ENCODE results near the gene SF3B3. TPM values are rescaled to one million over a fixed set of nuclear protein-coding genes. Genes with fewer than 3 reads are reported as not detected.

The SF3B3 gene
- polyA plus RNA-seq, 1 donor (not counting 4 experiments of a cell fraction or from before 2014, with no cell fraction given): 142 TPM

DNA sequence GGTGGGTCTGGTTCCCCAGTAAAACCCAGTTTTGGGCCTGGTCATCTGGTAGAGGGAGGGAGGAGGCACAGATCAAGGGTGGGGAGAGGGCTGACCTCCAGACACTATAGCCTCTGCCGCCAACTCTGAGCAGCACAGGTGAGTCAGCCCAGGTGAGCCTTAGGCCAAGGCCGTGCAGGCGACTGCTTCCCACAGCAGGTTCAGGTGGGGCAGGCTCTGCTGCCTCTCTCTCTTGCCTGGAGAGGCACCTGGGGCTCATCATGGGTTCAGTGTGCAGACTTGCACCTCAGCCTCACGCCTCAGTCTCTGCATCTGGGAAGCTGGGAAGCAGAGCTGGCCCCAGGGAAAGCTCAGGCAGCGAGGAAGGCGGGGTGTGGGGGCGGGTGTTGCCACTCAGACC, 84.9 kb downstream of the SF3B3 start:
- DNase-seq (ENCODE audit: low read depth, low spot score) (no peak), FAIRE-seq (no peak)
- TF ChIP-seq, protein P1, sequence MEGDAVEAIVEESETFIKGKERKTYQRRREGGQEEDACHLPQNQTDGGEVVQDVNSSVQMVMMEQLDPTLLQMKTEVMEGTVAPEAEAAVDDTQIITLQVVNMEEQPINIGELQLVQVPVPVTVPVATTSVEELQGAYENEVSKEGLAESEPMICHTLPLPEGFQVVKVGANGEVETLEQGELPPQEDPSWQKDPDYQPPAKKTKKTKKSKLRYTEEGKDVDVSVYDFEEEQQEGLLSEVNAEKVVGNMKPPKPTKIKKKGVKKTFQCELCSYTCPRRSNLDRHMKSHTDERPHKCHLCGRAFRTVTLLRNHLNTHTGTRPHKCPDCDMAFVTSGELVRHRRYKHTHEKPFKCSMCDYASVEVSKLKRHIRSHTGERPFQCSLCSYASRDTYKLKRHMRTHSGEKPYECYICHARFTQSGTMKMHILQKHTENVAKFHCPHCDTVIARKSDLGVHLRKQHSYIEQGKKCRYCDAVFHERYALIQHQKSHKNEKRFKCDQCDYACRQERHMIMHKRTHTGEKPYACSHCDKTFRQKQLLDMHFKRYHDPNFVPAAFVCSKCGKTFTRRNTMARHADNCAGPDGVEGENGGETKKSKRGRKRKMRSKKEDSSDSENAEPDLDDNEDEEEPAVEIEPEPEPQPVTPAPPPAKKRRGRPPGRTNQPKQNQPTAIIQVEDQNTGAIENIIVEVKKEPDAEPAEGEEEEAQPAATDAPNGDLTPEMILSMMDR (optimal IDR thresholded peaks at IDR 0.05 in 1 of 3, IDR thresholded peaks at IDR 0.05 in 1 of 3, conservative IDR thresholded peaks at IDR 0.05 in 1 of 3; ENCODE audit: extremely low read depth in 1 of 3, insufficient read depth in 2 of 3, low read length in 3 of 3): no peak
- no peak for TF ChIP-seq EZH2 (IDR thresholded peaks at IDR 0.05; ENCODE audit: low read length)
- no peak overlapping the region for H3K4me3 ChIP-seq (ENCODE audit: control insufficient read depth in 2 of 3, extremely low read depth in 1 of 3, insufficient read depth in 2 of 3, low read depth in 1 of 3, low read length in 3 of 3)
- H3K79me2 ChIP-seq (ENCODE audit: control insufficient read depth, insufficient read depth, low read length): no peaks in the 10 kb centered on the region
- no peaks in the 10 kb centered on the region for H3K9me3 ChIP-seq (ENCODE audit: control insufficient read depth, low read depth, low read length)
- H3K27me3 ChIP-seq (ENCODE audit: control insufficient read depth, extremely low read depth, insufficient read depth, low read length): no peaks in the 10 kb centered on the region
- H3K27ac ChIP-seq (ENCODE audit: control insufficient read depth, insufficient read depth, low read length): no peak overlapping the region
- H3K36me3 ChIP-seq (ENCODE audit: control insufficient read depth in 2 of 2, extremely low read depth in 1 of 2, insufficient read depth in 2 of 2, low read length in 2 of 2): no peaks in the 10 kb centered on the region
- no peaks in the 10 kb centered on the region for H3K4me1 ChIP-seq (ENCODE audit: control insufficient read depth, extremely low read depth, insufficient read depth, low read length)
- no peaks in the 10 kb centered on the region for H4K20me1 ChIP-seq (ENCODE audit: control insufficient read depth, extremely low read depth, insufficient read depth, low read length)
- dilution Hi-C loops (cut with MboI; ENCODE audit: extremely low pct_ligation_motif_present, low sequenced_read_pairs): no loop called here
- H3K4me2 ChIP-seq (ENCODE audit: control insufficient read depth, extremely low read depth, insufficient read depth, low read depth, low read length): no peak overlapping the region
- H3K9ac ChIP-seq (ENCODE audit: control insufficient read depth, extremely low read depth, insufficient read depth, low read length): no peak overlapping the region
- no peaks in the 10 kb centered on the region for H3K9me1 ChIP-seq (ENCODE audit: control insufficient read depth, extremely low read depth, insufficient read depth, low read length)
- no peak overlapping the region for H2AFZ ChIP-seq (ENCODE audit: control insufficient read depth, low read length)

DNA sequence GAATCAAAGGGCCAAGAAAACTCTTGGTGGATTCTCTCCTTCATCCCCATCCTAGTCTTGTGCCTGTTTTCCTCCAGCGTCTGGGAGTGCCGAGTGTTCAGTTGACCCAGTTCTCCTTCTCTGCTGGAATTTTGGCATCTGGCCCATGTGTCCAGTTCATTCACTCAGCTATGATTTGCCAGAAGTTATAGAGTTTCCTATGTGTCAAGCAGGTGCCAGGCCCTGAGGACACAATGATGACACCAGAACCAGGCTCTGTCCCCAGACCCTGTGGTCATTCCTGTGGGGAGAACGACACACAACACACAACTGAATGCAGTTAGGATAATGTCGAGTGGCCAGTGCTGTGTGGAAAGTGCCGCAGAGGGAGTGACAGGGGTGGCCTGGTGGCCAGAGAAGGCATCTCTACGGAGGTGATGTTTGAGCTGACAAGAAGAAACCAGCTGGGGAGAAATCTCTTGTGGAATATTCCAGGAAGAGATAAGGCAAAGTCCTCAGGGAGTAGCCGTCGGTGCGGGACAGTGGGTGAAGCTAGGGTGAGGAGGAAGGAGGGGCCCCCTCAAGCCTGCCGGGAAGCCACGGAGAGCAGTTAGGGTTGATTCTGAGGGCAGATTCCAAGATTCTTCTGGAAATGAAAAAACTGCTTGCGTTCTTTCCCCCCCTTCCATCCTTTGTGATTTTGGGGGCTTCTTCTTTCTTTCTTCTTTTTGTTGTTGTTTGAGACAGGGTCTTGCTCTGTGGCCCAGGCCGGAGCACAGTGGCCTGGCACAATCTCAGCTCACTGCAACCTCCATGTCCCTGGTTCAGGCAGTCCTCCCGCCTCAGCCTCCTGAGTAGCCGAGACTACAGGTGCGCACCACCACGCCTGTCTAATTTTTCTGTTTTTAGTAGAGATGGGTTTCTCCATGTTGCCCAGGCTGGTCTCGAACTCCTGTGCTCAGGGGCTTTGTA, 86.9 kb downstream of the SF3B3 start:
- H3K36me3 ChIP-seq (ENCODE audit: control insufficient read depth in 2 of 2, extremely low read depth in 1 of 2, insufficient read depth in 2 of 2, low read length in 2 of 2): no peaks in the 10 kb centered on the region
- no peak for DNase-seq (ENCODE audit: low read depth, low spot score)
- FAIRE-seq: no peak
- TF ChIP-seq EZH2 (IDR thresholded peaks at IDR 0.05; ENCODE audit: low read length): no peak
- TF ChIP-seq, protein P1 (optimal IDR thresholded peaks at IDR 0.05 in 1 of 3, IDR thresholded peaks at IDR 0.05 in 1 of 3, conservative IDR thresholded peaks at IDR 0.05 in 1 of 3; ENCODE audit: extremely low read depth in 1 of 3, insufficient read depth in 2 of 3, low read length in 3 of 3): no peak
- no peaks in the 10 kb centered on the region for H3K4me1 ChIP-seq (ENCODE audit: control insufficient read depth, extremely low read depth, insufficient read depth, low read length)
- no peak overlapping the region for H3K4me3 ChIP-seq (ENCODE audit: control insufficient read depth in 2 of 3, extremely low read depth in 1 of 3, insufficient read depth in 2 of 3, low read depth in 1 of 3, low read length in 3 of 3)
- no peak overlapping the region for H3K27ac ChIP-seq (ENCODE audit: control insufficient read depth, insufficient read depth, low read length)
- no peaks in the 10 kb centered on the region for H3K9me1 ChIP-seq (ENCODE audit: control insufficient read depth, extremely low read depth, insufficient read depth, low read length)
- no peaks in the 10 kb centered on the region for H4K20me1 ChIP-seq (ENCODE audit: control insufficient read depth, extremely low read depth, insufficient read depth, low read length)
- no peaks in the 10 kb centered on the region for H3K9me3 ChIP-seq (ENCODE audit: control insufficient read depth, low read depth, low read length)
- H3K4me2 ChIP-seq (ENCODE audit: control insufficient read depth, extremely low read depth, insufficient read depth, low read depth, low read length): no peak overlapping the region
- no peaks in the 10 kb centered on the region for H3K27me3 ChIP-seq (ENCODE audit: control insufficient read depth, extremely low read depth, insufficient read depth, low read length)
- no peak overlapping the region for H3K9ac ChIP-seq (ENCODE audit: control insufficient read depth, extremely low read depth, insufficient read depth, low read length)
- no peak overlapping the region for H2AFZ ChIP-seq (ENCODE audit: control insufficient read depth, low read length)
- H3K79me2 ChIP-seq (ENCODE audit: control insufficient read depth, insufficient read depth, low read length): no peaks in the 10 kb centered on the region
- dilution Hi-C loops (cut with MboI; ENCODE audit: extremely low pct_ligation_motif_present, low sequenced_read_pairs): no loop called here
